Left ventricle myocardium inferior (tissue), 1 donor: ENCODE data around the gene RASA3. TPM values are rescaled to one million over a fixed set of nuclear protein-coding genes. Genes with fewer than 3 reads are reported as not detected.
"Not testable (repeated sequence)": the region's sequence is repeated elsewhere in the genome, so short reads cannot be mapped to it uniquely, and the experiment has no call there.

Experiments used
- DNase-seq: peaks from one replicate; pipeline ENCODE4 v3.0.0-alpha.2; 2020
- H3K27ac ChIP-seq: fragments of 200-600 bp; replicated peaks from 2 replicates; pipeline ENCODE4 v1.8.0; 2021
- H3K27me3 ChIP-seq: fragments of 200-600 bp; 2 replicates; pipeline ENCODE4 v1.8.0; 2021; ENCODE audit warnings: low read depth
- H3K36me3 ChIP-seq: fragments of 200-600 bp; 2 replicates; pipeline ENCODE4 v1.8.0; 2021
- H3K4me1 ChIP-seq: fragments of 200-600 bp; 2 replicates; pipeline ENCODE4 v1.8.0; 2021
- H3K4me3 ChIP-seq: fragments of 200-600 bp; 2 replicates; pipeline ENCODE4 v1.8.0; 2021; ENCODE audit warnings: mild to moderate bottlenecking, moderate library complexity
- H3K9me3 ChIP-seq: fragments of 200-600 bp; replicated peaks from 2 replicates; pipeline ENCODE4 v1.8.0; 2021
- CTCF ChIP-seq: fragments of 200-600 bp; IDR thresholded peaks from 2 replicates; pipeline ENCODE4 v1.8.0; 2021; ENCODE audit warnings: antibody characterized with exemption, mild to moderate bottlenecking, borderline replicate concordance
- intact Hi-C: fragments of 100-400 bp; cut with micrococcal nuclease; formaldehyde crosslinking; loops from one replicate; pipeline ENCODE4 v1.11.0; 2022
- total RNA-seq: library from RNA; stranded (reverse); fragmentation: NEBNext Ultra II Directional; extraction: Animal tissue kit (Norgen Biotek cat#: 25700); gene quantifications from one replicate; pipeline ENCODE4 v1.2.1, GENCODE V29; 2021
- donor health status: DM: no; HTN: yes; CAD: no; lungs with severe emphysema.

Gene RASA3
- total RNA-seq, 1 donor from 2014 or later: 9.5 TPM

GRCh38 chr13:114106991-114107685, 25.3 kb downstream of the RASA3 start:
- Histone ChIP-seq H3K27ac (peak overlapping the region; percentile 50), H3K27me3 (no peaks in the 10 kb centered on the region), H3K9me3 (no peaks in the 10 kb centered on the region), H3K4me3 (no peak overlapping the region), H3K4me1 (peaks cover 36% of the 10 kb centered on the region), H3K36me3 (no peaks in the 10 kb centered on the region)
- no peak for DNase-seq
- no peak for TF ChIP-seq CTCF
- intact Hi-C loops: no loop called here

GRCh38 chr13:114106526-114106925, 25.9 kb downstream of the RASA3 start:
- no peak for DNase-seq
- Histone ChIP-seq H3K4me3 (no peak overlapping the region), H3K27me3 (no peaks in the 10 kb centered on the region), H3K9me3 (no peaks in the 10 kb centered on the region), H3K27ac (no peak overlapping the region), H3K4me1 (peaks cover 38% of the 10 kb centered on the region), H3K36me3 (no peaks in the 10 kb centered on the region)
- TF ChIP-seq CTCF: no peak
- intact Hi-C loops: no loop called here

GRCh38 chr13:114105521-114106225, 26.8 kb downstream of the RASA3 start:
- H3K9me3 ChIP-seq: no peaks in the 10 kb centered on the region
- H3K27ac ChIP-seq: no peak overlapping the region
- no peak for TF ChIP-seq CTCF
- H3K36me3 ChIP-seq: no peaks in the 10 kb centered on the region
- no peaks in the 10 kb centered on the region for H3K27me3 ChIP-seq
- H3K4me1 ChIP-seq: peaks cover 46% of the 10 kb centered on the region
- no peak for DNase-seq
- no peak overlapping the region for H3K4me3 ChIP-seq
- intact Hi-C loops: no loop called here

GRCh38 chr13:114104655-114105520, 27.5 kb downstream of the RASA3 start:
- no peak for TF ChIP-seq CTCF
- H3K36me3 ChIP-seq: no peaks in the 10 kb centered on the region
- H3K4me1 ChIP-seq: peaks cover 46% of the 10 kb centered on the region
- intact Hi-C loops: no loop called here
- H3K9me3 ChIP-seq: no peaks in the 10 kb centered on the region
- no peak overlapping the region for H3K4me3 ChIP-seq
- H3K27ac ChIP-seq: no peak overlapping the region
- H3K27me3 ChIP-seq: no peaks in the 10 kb centered on the region
- no peak for DNase-seq

GRCh38 chr13:114103801-114104654, 28.4 kb downstream of the RASA3 start:
- Histone ChIP-seq H3K27ac (no peak overlapping the region), H3K36me3 (no peaks in the 10 kb centered on the region), H3K4me3 (no peak overlapping the region), H3K4me1 (peaks cover 41% of the 10 kb centered on the region), H3K9me3 (no peaks in the 10 kb centered on the region), H3K27me3 (no peaks in the 10 kb centered on the region)
- no peak for DNase-seq
- intact Hi-C loops: no loop called here
- no peak for TF ChIP-seq CTCF

- H3K9me3 ChIP-seq, H3K27me3 ChIP-seq, DNase-seq, H3K4me3 ChIP-seq, H3K36me3 ChIP-seq, intact Hi-C loops, H3K27ac ChIP-seq: not testable (repeated sequence)
- H3K4me1 ChIP-seq: peaks cover 45% of the 10 kb centered on the region
These were observed 29.2 kb downstream of the RASA3 start for GRCh38 chr13:114103289-114103621.
